Measurements from ENCODE around the gene NUMBL. TPM values are rescaled to one million over a fixed set of nuclear protein-coding genes. Genes with fewer than 3 reads are reported as not detected.

The NUMBL gene
- total and polyA plus RNA-seq, 9 donors = 14.6 to 39.5 (median 32.7) TPM

DNA sequence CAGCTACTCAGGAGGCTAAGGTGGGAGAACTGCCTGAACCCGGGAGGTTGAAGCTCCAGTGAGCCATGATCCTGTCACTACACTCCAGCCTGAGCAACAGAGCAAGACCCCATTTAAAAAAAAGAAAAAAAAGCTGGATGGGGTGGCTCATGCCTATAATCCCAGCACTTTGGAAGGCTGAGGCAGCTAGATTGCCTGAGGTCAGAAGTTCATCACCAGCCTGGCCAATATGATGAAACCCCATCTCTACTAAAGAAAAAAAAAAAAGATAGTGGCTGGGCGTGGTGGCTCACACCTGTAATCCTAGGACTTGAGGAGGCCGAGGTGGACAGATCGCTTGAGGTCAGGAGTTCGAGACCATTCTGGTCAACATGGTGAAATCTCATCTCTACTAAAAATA, 74.3 kb downstream of the NUMBL start:
- WGBS (ENCODE audit: insufficient coverage) = no CpG with 5 or more reads among the region's 5 CpGs
- no peaks in the 10 kb centered on the region for H3K9me3 ChIP-seq (replicated peaks; ENCODE audit: control insufficient read depth, low read depth, low read length)
- H3K4me1 ChIP-seq (ENCODE audit: control insufficient read depth, insufficient read depth, low read length) = peaks cover 13% of the 10 kb centered on the region
- H3K27ac ChIP-seq (ENCODE audit: low read length) = no peak overlapping the region
- no peak overlapping the region for H3K4me3 ChIP-seq (ENCODE audit: low read length)
- H3K27me3 ChIP-seq (ENCODE audit: control insufficient read depth, insufficient read depth, low read length) = peaks cover 12% of the 10 kb centered on the region
- peaks cover 44% of the 10 kb centered on the region for H3K36me3 ChIP-seq (ENCODE audit: control insufficient read depth, insufficient read depth, low read length)
- no peak for DNase-seq

Other genes starting within 250 kb of the NUMBL start
- gene SERTAD3, start 246.3 kb downstream of the NUMBL start, total RNA-seq = 45.5 TPM
- 10 to 100 TPM; 48.9 to 66.1 (median 54.3) TPM for gene SERTAD3, start 246.3 kb downstream of the NUMBL start, polyA plus RNA-seq (ENCODE audit: insufficient read depth in 1 of 8, insufficient read length in 8 of 8, low replicate concordance in 1 of 8)
- 57.9 TPM for gene BLVRB, start 224.9 kb downstream of the NUMBL start, total RNA-seq
- gene BLVRB, start 224.9 kb downstream of the NUMBL start, polyA plus RNA-seq (ENCODE audit: insufficient read depth in 1 of 8, insufficient read length in 8 of 8, low replicate concordance in 1 of 8) = 10 to 100 TPM; 41.4 to 55.7 (median 42.7) TPM
- gene SPTBN4, start 223.7 kb downstream of the NUMBL start, total RNA-seq = 0.40 TPM
- gene SPTBN4, start 223.7 kb downstream of the NUMBL start, polyA plus RNA-seq (ENCODE audit: insufficient read depth in 1 of 8, insufficient read length in 8 of 8, low replicate concordance in 1 of 8) = under 1 TPM; 0.23 to 0.73 (median 0.50) TPM
- gene SHKBP1, start 113.8 kb downstream of the NUMBL start, total RNA-seq = 8.2 TPM
- 10 to 100 TPM; 18.6 to 29.8 (median 21.6) TPM for gene SHKBP1, start 113.8 kb downstream of the NUMBL start, polyA plus RNA-seq (ENCODE audit: insufficient read depth in 1 of 8, insufficient read length in 8 of 8, low replicate concordance in 1 of 8)
- gene LTBP4, start 89.3 kb downstream of the NUMBL start, total RNA-seq = 69.6 TPM
- 100 to 1,000 TPM; 209 to 383 (median 313) TPM for gene LTBP4, start 89.3 kb downstream of the NUMBL start, polyA plus RNA-seq (ENCODE audit: insufficient read depth in 1 of 8, insufficient read length in 8 of 8, low replicate concordance in 1 of 8)
- gene COQ8B, start 26.2 kb upstream of the NUMBL start, total RNA-seq = 18.2 TPM
- 10 to 100 TPM; 19.4 to 26.5 (median 23.6) TPM for gene COQ8B, start 26.2 kb upstream of the NUMBL start, polyA plus RNA-seq (ENCODE audit: insufficient read depth in 1 of 8, insufficient read length in 8 of 8, low replicate concordance in 1 of 8)
- 8.2 TPM for gene ITPKC, start 26.5 kb upstream of the NUMBL start, total RNA-seq
- 10 to 100 TPM in 7 of 8 donors, 1 to 10 TPM in 1; 8.2 to 13.0 (median 11.5) TPM for gene ITPKC, start 26.5 kb upstream of the NUMBL start, polyA plus RNA-seq (ENCODE audit: insufficient read depth in 1 of 8, insufficient read length in 8 of 8, low replicate concordance in 1 of 8)
- 1.2 TPM for gene ACTMAP, start 59.8 kb upstream of the NUMBL start, total RNA-seq
- gene ACTMAP, start 59.8 kb upstream of the NUMBL start, polyA plus RNA-seq (ENCODE audit: insufficient read depth in 1 of 8, insufficient read length in 8 of 8, low replicate concordance in 1 of 8) = 10 to 100 TPM in 6 of 8 donors, 1 to 10 TPM in 2; 7.8 to 13.0 (median 11.2) TPM
- 27.0 TPM for gene SNRPA, start 60.6 kb upstream of the NUMBL start, total RNA-seq
- gene SNRPA, start 60.6 kb upstream of the NUMBL start, polyA plus RNA-seq (ENCODE audit: insufficient read depth in 1 of 8, insufficient read length in 8 of 8, low replicate concordance in 1 of 8) = 10 to 100 TPM; 56.2 to 88.4 (median 74.5) TPM
- gene MIA, start 84.9 kb upstream of the NUMBL start, total RNA-seq = 3.3 TPM
- gene MIA, start 84.9 kb upstream of the NUMBL start, polyA plus RNA-seq (ENCODE audit: insufficient read depth in 1 of 8, insufficient read length in 8 of 8, low replicate concordance in 1 of 8) = 1 to 10 TPM in 6 of 8 donors, under 1 TPM in 1, not detected in 1; 0.67 to 5.9 (median 2.9) TPM
- gene RAB4B, start 87.6 kb upstream of the NUMBL start, total RNA-seq = 6.0 TPM
- gene RAB4B, start 87.6 kb upstream of the NUMBL start, polyA plus RNA-seq (ENCODE audit: insufficient read depth in 1 of 8, insufficient read length in 8 of 8, low replicate concordance in 1 of 8) = 10 to 100 TPM in 3 of 8 donors, 1 to 10 TPM in 5; 7.2 to 11.0 (median 9.6) TPM
- 52.0 TPM for gene EGLN2, start 108.5 kb upstream of the NUMBL start, total RNA-seq
- 10 to 100 TPM; 46.8 to 58.7 (median 52.4) TPM for gene EGLN2, start 108.5 kb upstream of the NUMBL start, polyA plus RNA-seq (ENCODE audit: insufficient read depth in 1 of 8, insufficient read length in 8 of 8, low replicate concordance in 1 of 8)
- not detected for gene CYP2A6, start 159.8 kb upstream of the NUMBL start, total RNA-seq
- gene CYP2A6, start 159.8 kb upstream of the NUMBL start, polyA plus RNA-seq (ENCODE audit: insufficient read depth in 1 of 8, insufficient read length in 8 of 8, low replicate concordance in 1 of 8) = under 1 TPM in 1 of 8 donors, not detected in 7; 0.12 TPM
- gene CYP2A7, start 191.6 kb upstream of the NUMBL start, total RNA-seq = not detected
- gene CYP2A7, start 191.6 kb upstream of the NUMBL start, polyA plus RNA-seq (ENCODE audit: insufficient read depth in 1 of 8, insufficient read length in 8 of 8, low replicate concordance in 1 of 8) = under 1 TPM in 2 of 8 donors, not detected in 6; 0.05 to 0.19 TPM